CD4-positive, alpha-beta T cell treated with Interferon gamma for 1 hour (primary cell): ENCODE data around the gene NT5DC1.
"Not testable (repeated sequence)": the region's sequence is repeated elsewhere in the genome, so short reads cannot be mapped to it uniquely, and the experiment has no call there.

Experiments used
- DNase-seq: peaks from one replicate; pipeline ENCODE4 v3.0.0-alpha.2; 2020

Gene NT5DC1

GRCh38 chr6:116094041-116094440 is 6.6 kb upstream of the NT5DC1 start:
- DNase-seq = no peak

GRCh38 chr6:116096048-116096759 is 4.4 kb upstream of the NT5DC1 start:
- DNase-seq = not testable (repeated sequence)

- DNase-seq = no peak
These were observed 3.5 kb upstream of the NT5DC1 start for GRCh38 chr6:116096979-116097816.

- no peak for DNase-seq
These were observed 1.6 kb upstream of the NT5DC1 start for GRCh38 chr6:116099036-116099435.

GRCh38 chr6:116101302-116101718 is 657 bp downstream of the NT5DC1 start:
- no peak for DNase-seq

GRCh38 chr6:116101790-116102189 is 1.1 kb downstream of the NT5DC1 start:
- no peak for DNase-seq

DNA sequence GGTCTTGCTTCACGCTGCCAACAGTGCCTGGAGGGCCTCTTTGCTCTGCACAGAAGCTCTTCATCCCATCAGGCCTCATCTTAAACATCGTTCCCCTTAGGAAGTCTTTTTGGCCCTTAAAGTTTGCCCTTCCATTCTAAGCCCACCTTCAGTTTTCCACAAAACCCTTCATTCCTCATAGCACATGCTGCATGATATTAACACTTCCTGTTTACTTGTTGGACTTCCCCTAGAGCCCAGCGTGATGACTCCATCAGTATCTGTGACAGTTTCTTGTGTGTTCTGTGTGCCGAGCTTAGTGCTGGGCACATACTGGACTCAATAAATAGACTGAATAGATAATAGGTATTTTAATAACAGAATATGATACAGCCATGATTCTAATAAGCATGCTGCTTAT is 2.2 kb downstream of the NT5DC1 start:
- no peak for DNase-seq

- DNase-seq = no peak
These were observed 4.0 kb downstream of the NT5DC1 start for GRCh38 chr6:116104636-116105035.

GRCh38 chr6:116105247-116105646 is 4.6 kb downstream of the NT5DC1 start:
- DNase-seq = no peak

- no peak for DNase-seq
These were observed 5.5 kb downstream of the NT5DC1 start for GRCh38 chr6:116106146-116106545.

GRCh38 chr6:116108836-116109235 is 8.2 kb downstream of the NT5DC1 start:
- DNase-seq = no peak

DNA sequence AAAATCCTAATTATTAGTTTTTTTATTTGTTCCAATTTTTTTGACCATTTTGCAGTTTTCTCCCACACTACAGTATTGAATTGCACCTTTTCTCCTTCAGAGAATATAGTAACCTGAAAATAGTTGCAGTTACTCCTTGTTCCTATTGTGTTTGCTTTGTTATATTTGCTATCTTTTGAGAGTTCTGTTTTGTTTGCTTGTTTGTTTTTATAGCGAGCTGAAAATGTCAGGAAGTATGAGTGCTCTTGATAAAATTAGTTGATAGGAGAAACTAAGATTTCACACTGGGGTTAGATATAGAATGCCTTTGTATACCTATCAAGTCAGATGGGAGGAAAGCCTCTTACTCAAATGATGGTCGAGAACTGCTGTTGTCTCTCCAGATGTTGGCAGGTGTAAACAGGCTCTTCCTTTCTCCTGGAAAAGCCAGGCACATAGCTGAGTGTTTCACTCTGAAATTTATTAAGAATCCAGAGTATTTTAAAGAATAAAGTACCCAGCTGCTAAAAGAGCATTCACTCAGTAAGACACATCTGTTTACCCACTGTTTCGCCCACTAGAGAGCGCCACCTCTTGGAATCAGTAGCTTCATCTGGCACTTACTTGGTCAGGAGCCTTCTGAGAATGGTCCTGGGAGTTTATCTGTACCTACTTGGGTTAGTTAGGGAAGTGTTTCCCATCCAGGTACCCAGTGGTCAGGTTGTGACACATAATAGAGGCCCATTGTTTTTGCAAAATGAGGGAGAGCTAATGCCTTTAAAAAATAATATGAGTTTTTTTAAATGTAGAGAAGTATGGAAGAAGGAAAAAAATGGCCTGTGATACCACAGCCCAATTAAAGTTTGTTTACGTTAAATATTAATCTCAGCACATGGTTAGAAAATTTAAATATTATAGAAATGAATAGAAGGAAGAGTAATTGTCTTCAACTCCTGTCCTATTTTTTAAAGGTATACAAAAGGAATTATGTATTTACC is 11.2 kb downstream of the NT5DC1 start:
- DNase-seq = no peak

GRCh38 chr6:116113386-116113785 is 12.7 kb downstream of the NT5DC1 start:
- DNase-seq = no peak

GRCh38 chr6:116115781-116116180 is 15.1 kb downstream of the NT5DC1 start:
- DNase-seq = no peak

DNA sequence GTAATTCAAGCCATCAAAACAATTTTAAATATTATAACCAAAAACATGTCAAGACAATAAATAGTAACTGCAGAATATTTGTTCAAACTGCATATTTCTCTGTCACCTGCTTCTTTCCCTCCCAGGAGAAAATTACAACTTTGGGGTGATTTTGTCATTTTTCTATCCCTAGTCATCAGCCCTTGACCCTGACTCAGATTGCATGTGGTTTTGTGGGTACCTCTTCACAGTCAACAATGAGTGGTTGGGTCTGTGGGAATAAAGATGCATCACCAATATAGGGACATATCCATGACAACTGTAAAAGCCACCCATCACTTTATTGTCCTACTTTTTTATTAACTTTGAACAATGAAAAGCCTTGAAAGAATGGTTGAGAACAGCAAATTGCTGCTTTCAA is 18.0 kb downstream of the NT5DC1 start:
- no peak for DNase-seq

DNA sequence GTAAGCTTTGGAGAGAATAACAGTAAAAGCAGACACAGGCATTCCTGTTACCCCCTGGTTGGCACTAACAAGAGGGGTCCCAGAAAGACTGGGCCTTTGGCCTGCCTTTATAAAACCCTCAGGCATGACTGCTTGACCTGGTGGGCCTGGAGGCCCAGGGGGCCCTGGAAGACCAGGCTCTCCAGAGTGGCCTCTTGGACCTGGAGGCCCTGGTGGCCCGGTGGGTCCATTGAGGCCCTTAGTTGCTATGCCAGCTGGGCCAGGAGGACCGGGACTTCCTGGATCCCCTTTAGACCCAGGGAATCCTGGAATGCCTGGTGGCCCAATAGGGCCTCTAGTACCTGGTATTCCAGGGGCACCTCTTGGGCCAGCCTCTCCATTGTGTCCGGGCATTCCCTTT is 19.8 kb downstream of the NT5DC1 start:
- no peak for DNase-seq

- no peak for DNase-seq
These were observed 25.4 kb downstream of the NT5DC1 start, which contains the start of gene COL10A1 for GRCh38 chr6:116126032-116126431. COL10A1 (minus strand) TSS chr6:116126132; CDS start chr6:116125492, 640 bp downstream.

- DNase-seq = no peak
These were observed 27.3 kb downstream of the NT5DC1 start for GRCh38 chr6:116127771-116128493.

DNA sequence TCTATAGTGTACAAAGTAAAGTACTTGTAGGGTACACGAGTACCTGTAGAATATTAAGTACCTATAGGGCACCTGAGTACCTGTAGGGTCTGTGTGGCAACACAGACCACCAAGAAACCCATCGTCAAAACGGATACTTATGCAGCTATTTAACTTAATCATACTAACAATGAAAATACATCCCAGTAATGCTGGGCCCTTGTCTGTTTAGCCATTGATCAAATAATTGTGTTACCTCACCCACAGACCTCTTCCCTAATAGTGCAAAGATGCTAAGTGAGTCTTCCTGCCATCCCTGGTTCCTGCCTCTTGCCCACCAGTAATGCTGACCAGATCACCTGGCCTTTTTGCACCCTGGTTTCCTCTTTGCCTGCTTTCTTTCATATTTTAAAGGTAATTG is 32.8 kb downstream of the NT5DC1 start:
- no peak for DNase-seq

GRCh38 chr6:116136373-116136772 is 35.7 kb downstream of the NT5DC1 start:
- DNase-seq = no peak

- DNase-seq = no peak
These were observed 36.3 kb downstream of the NT5DC1 start for GRCh38 chr6:116136933-116137340.

GRCh38 chr6:116139917-116140316 is 39.3 kb downstream of the NT5DC1 start:
- no peak for DNase-seq
